SU-DHL-6 (cell line): ENCODE results near the gene ATL1.

Source experiments
- H2AFZ ChIP-seq: fragments of 200-600 bp; sonication (generic); 2 replicates; pipeline ENCODE4 v1.6.1; 2014; ENCODE audit warnings: low read depth, mild to moderate bottlenecking, moderate library complexity, mixed read lengths, antibody characterized with exemption, low read length; ENCODE audit not compliant: severe bottlenecking
- H3F3A ChIP-seq: fragments of 200-600 bp; shearing (Covaris generic); 2 replicates; pipeline ENCODE4 v1.6.0; 2016; ENCODE audit warnings: antibody characterized with exemption, mild to moderate bottlenecking; ENCODE audit not compliant: insufficient read depth
- H3K27ac ChIP-seq: fragments of 200-600 bp; sonication (generic); 2 replicates; pipeline ENCODE4 v1.5.1; 2016; ENCODE audit warnings: low read depth, mild to moderate bottlenecking, low read length, moderate library complexity, mixed read lengths
- H3K27me3 ChIP-seq: fragments of 200-600 bp; sonication (generic), shearing (Covaris generic); 2 replicates; pipeline ENCODE4 v1.6.0; 2014; ENCODE audit warnings: mild to moderate bottlenecking, low read length
- H3K36me3 ChIP-seq: fragments of 200-600 bp; sonication (generic); 2 replicates; pipeline ENCODE4 v1.6.1; 2014; ENCODE audit warnings: mild to moderate bottlenecking, low read length, mixed read lengths
- H3K4me2 ChIP-seq: fragments of 300-600, 200-600 bp; shearing (Covaris generic), sonication (generic); 2 replicates; pipeline ENCODE4 v1.6.0; 2014; ENCODE audit warnings: low read length, low read depth, mild to moderate bottlenecking; ENCODE audit not compliant: poor library complexity, severe bottlenecking
- H3K4me3 ChIP-seq: fragments of 200-600 bp; sonication (generic); 2 replicates; pipeline ENCODE4 v1.5.1; 2014; ENCODE audit warnings: antibody characterized with exemption, low read length, mild to moderate bottlenecking, mixed read lengths; ENCODE audit not compliant: insufficient read depth, poor library complexity, severe bottlenecking
- H3K79me2 ChIP-seq: fragments of 200-600 bp; sonication (generic); 2 replicates; pipeline ENCODE4 v1.6.1; 2014; ENCODE audit warnings: mild to moderate bottlenecking, low read length, moderate library complexity; ENCODE audit not compliant: insufficient read depth
- H3K9ac ChIP-seq: fragments of 200-600 bp; sonication (generic); 2 replicates; pipeline ENCODE4 v1.7.0; 2014; ENCODE audit warnings: mild to moderate bottlenecking, low read length
- H3K9me2 ChIP-seq: fragments of 200-600 bp; sonication (generic); replicated peaks from 2 replicates; pipeline ENCODE4 v1.6.1; 2014; ENCODE audit warnings: low read length; ENCODE audit not compliant: insufficient read depth
- H3K9me3 ChIP-seq: fragments of 200-600 bp; sonication (generic); 2 replicates; pipeline ENCODE4 v1.6.1; 2014; ENCODE audit warnings: low read length, mixed read lengths; ENCODE audit not compliant: insufficient read depth
- H4K20me1 ChIP-seq: fragments of 200-600 bp; sonication (generic); 2 replicates; pipeline ENCODE4 v1.6.1; 2014; ENCODE audit warnings: low read depth, mild to moderate bottlenecking, antibody characterized with exemption, low read length, moderate library complexity, mixed read lengths
- EZH2phosphoT487 ChIP-seq: fragments of 200-600 bp; sonication (generic), shearing (Covaris generic); conservative IDR thresholded peaks from 2 replicates; pipeline ENCODE4 v1.6.1; 2018; ENCODE audit warnings: mild to moderate bottlenecking, antibody characterized with exemption, low read length, moderate library complexity, mixed read lengths
- TF ChIP-seq, protein P1 (sequence below): fragments of 200-600 bp; sonication (generic); IDR thresholded peaks from one replicate; pipeline ENCODE4 v1.5.1; 2017; ENCODE audit warnings: antibody characterized with exemption, mild to moderate bottlenecking, low read length, moderate library complexity; ENCODE audit not compliant: insufficient read depth, poor library complexity, severe bottlenecking

ATL1 gene

DNA sequence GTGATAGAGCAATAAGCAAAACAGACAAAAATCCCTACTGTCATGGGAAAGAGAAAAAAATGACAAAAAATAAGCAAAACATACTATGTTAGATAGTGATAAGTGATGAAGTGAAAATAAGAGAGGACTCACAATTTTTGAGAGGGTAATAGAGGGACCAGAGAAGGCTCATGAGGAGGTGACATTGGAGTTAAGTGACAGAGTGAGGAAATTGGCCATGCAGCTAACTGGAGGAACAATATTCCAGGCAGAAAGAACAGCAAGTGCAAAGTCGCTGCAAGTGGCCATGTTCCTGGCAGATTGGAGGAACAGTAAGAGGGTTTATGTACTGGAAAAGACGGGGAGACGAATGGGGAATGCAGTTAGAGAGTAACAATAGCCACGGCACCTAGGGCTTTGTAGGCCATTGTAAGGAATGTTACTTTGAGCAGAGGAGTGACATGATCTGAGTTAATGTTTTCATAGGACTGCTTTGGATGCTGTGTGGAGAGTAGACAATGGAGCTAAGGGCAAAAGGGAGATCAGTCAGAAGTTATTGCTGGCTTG is 109.6 kb downstream of the ATL1 start:
- no peaks in the 10 kb centered on the region for H3K9me2 ChIP-seq
- no peak overlapping the region for H3K4me3 ChIP-seq
- H3K9ac ChIP-seq = no peak overlapping the region
- no peaks in the 10 kb centered on the region for H3K27me3 ChIP-seq
- peaks cover 14% of the 10 kb centered on the region; the same call in 1 of the 2 replicates for H3K79me2 ChIP-seq
- no peak overlapping the region for H2AFZ ChIP-seq
- no peak for TF ChIP-seq EZH2phosphoT487
- TF ChIP-seq, protein P1, sequence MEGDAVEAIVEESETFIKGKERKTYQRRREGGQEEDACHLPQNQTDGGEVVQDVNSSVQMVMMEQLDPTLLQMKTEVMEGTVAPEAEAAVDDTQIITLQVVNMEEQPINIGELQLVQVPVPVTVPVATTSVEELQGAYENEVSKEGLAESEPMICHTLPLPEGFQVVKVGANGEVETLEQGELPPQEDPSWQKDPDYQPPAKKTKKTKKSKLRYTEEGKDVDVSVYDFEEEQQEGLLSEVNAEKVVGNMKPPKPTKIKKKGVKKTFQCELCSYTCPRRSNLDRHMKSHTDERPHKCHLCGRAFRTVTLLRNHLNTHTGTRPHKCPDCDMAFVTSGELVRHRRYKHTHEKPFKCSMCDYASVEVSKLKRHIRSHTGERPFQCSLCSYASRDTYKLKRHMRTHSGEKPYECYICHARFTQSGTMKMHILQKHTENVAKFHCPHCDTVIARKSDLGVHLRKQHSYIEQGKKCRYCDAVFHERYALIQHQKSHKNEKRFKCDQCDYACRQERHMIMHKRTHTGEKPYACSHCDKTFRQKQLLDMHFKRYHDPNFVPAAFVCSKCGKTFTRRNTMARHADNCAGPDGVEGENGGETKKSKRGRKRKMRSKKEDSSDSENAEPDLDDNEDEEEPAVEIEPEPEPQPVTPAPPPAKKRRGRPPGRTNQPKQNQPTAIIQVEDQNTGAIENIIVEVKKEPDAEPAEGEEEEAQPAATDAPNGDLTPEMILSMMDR = no peak
- H4K20me1 ChIP-seq = 0 out of 2 replicates have a peak, but pooled peaks cover 5% of the 10 kb centered on the region
- H3K4me2 ChIP-seq = no peak overlapping the region
- no peak overlapping the region for H3K27ac ChIP-seq
- H3K36me3 ChIP-seq = 0 out of 2 replicates have a peak, but pooled peaks cover 3% of the 10 kb centered on the region
- no peaks in the 10 kb centered on the region for H3K9me3 ChIP-seq
- peaks cover 12% of the 10 kb centered on the region for H3F3A ChIP-seq

DNA sequence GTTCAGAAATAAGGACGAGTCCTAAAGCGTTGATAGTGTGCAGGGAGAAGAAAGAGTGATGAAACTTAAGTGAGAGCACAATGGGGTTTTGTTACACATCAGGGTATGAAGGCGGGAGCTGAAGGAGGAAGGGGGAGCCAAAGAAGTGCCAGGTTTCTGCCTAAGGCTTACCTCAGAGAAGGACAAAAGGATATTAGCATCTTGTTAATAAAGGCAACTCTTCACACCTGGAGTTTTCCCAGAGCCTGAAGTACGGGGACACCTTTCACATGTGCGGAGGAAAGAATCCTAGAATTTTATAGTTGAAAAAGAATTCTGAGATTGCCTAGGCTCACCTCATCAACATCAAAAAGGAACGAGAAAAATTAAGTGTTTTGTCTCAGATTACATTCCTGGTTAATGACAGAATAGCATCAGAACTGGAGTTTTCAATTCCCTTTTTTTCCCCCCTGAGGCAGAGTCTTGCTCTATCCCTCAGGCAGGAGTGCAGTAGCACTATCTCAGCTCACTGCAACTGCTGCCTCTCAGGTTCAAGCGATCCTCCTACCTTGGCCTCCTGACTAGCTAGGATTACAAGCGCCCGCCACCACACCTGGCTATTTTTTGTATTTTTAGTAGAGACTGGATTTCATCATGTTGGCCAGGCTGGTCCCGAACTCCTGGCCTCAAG is 110.4 kb downstream of the ATL1 start:
- Histone ChIP-seq H3K36me3 (no peaks in the 10 kb centered on the region), H2AFZ (no peak overlapping the region), H3K4me3 (no peak overlapping the region), H3K9me3 (no peaks in the 10 kb centered on the region), H3K27me3 (no peaks in the 10 kb centered on the region), H3K27ac (no peak overlapping the region), H3F3A (peaks cover 12% of the 10 kb centered on the region), H3K79me2 (peaks cover 14% of the 10 kb centered on the region; the same call in 1 of the 2 replicates), H3K9ac (no peak overlapping the region), H3K4me2 (no peak overlapping the region), H4K20me1 (0 out of 2 replicates have a peak, but pooled peaks cover 5% of the 10 kb centered on the region), H3K9me2 (no peaks in the 10 kb centered on the region)
- TF ChIP-seq EZH2phosphoT487 = no peak
- TF ChIP-seq, protein P1 = no peak

DNA sequence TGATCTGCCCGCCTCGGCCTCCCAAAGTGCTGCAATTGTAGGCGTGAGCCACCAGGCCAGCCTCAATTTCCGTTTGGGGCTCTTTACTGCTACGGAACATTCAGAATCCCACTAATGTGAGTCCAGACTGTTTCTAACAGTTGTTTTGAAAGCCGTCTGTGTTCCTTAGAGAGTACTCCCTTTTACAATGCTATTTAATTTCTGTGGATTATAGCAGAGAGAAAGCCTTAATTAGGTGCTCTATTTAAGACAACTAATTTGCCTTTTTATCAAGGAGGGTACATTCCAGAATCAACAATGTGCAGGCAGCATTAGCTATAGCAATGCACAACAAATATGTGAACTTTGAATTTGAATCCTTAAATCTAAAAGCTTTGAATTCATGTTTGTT is 110.9 kb downstream of the ATL1 start:
- TF ChIP-seq, protein P1 = no peak
- no peak for TF ChIP-seq EZH2phosphoT487
- H4K20me1 ChIP-seq = 0 out of 2 replicates have a peak, but pooled peaks cover 5% of the 10 kb centered on the region

More for the DNA sequence above, 110.9 kb downstream of the ATL1 start:
- Histone ChIP-seq H3K27ac (no peak overlapping the region), H2AFZ (no peak overlapping the region), H3K4me2 (no peak overlapping the region), H3F3A (peaks cover 12% of the 10 kb centered on the region), H3K9ac (no peak overlapping the region), H3K9me2 (no peaks in the 10 kb centered on the region), H3K36me3 (no peaks in the 10 kb centered on the region), H3K79me2 (peaks cover 14% of the 10 kb centered on the region; the same call in 1 of the 2 replicates), H3K9me3 (no peaks in the 10 kb centered on the region), H3K4me3 (no peak overlapping the region), H3K27me3 (no peaks in the 10 kb centered on the region)
